Osteoblast (primary cell): ENCODE measurements around the gene LRP1. TPM values are rescaled to one million over a fixed set of nuclear protein-coding genes. Genes with fewer than 3 reads are reported as not detected.

Source experiments
- DNase-seq: peaks from one replicate; pipeline ENCODE4 v3.0.0; 2011; ENCODE audit warnings: low spot score, mixed read lengths; ENCODE audit not compliant: insufficient read length; ENCODE audit errors: missing footprints
- H2AFZ ChIP-seq: 2 replicates; pipeline ENCODE4 v1.6.0; 2011; ENCODE audit warnings: mild to moderate bottlenecking, low read length
- H3K27ac ChIP-seq: 2 replicates; pipeline ENCODE4 v1.5.1; 2011; ENCODE audit warnings: mild to moderate bottlenecking, low read depth, low read length, moderate library complexity
- H3K27me3 ChIP-seq: 2 replicates; pipeline ENCODE4 v1.6.0; 2012; ENCODE audit warnings: mild to moderate bottlenecking, control low read depth, inconsistent platforms, low read length, moderate library complexity; ENCODE audit not compliant: insufficient read depth
- H3K36me3 ChIP-seq: 2 replicates; pipeline ENCODE4 v1.5.1; 2011; ENCODE audit warnings: mild to moderate bottlenecking, low read length, control low read depth, moderate library complexity; ENCODE audit not compliant: insufficient read depth
- H3K4me1 ChIP-seq: 2 replicates; pipeline ENCODE4 v1.5.1; 2011; ENCODE audit warnings: mild to moderate bottlenecking, low read length, control low read depth, moderate library complexity; ENCODE audit not compliant: insufficient read depth
- H3K4me2 ChIP-seq: 2 replicates; pipeline ENCODE4 v1.6.0; 2011; ENCODE audit warnings: mild to moderate bottlenecking, low read length; ENCODE audit not compliant: insufficient read depth
- H3K4me3 ChIP-seq: fragments of 200-600 bp; sonication (generic); 3 replicates; pipeline ENCODE4 v1.5.1; 2012; ENCODE audit warnings: mild to moderate bottlenecking, low read length, inconsistent platforms; ENCODE audit not compliant: insufficient read depth
- H3K79me2 ChIP-seq: 2 replicates; pipeline ENCODE4 v1.6.0; 2012; ENCODE audit warnings: mild to moderate bottlenecking, low read length, control low read depth, inconsistent platforms; ENCODE audit not compliant: insufficient read depth
- H3K9me3 ChIP-seq: 2 replicates; pipeline ENCODE4 v1.5.1; 2011; ENCODE audit warnings: low read depth, low read length, control low read depth
- H4K20me1 ChIP-seq: 2 replicates; pipeline ENCODE4 v1.6.0; 2012; ENCODE audit warnings: mild to moderate bottlenecking, low read length, control low read depth; ENCODE audit not compliant: insufficient read depth
- total RNA-seq: library from RNA; depleted of rRNA; stranded (reverse); fragments of >200 nt; gene quantifications from 2 replicates; pipeline ENCODE4 v1.2.3, GENCODE V29; 2012
- TF ChIP-seq, protein P1 (sequence below): IDR thresholded peaks from 2 replicates; pipeline ENCODE4 v1.5.1; 2011; ENCODE audit warnings: mild to moderate bottlenecking, low read depth, low read length, moderate library complexity; ENCODE audit errors: extremely low read depth

LRP1 gene
- total RNA-seq, 1 donor: 744 TPM

DNA sequence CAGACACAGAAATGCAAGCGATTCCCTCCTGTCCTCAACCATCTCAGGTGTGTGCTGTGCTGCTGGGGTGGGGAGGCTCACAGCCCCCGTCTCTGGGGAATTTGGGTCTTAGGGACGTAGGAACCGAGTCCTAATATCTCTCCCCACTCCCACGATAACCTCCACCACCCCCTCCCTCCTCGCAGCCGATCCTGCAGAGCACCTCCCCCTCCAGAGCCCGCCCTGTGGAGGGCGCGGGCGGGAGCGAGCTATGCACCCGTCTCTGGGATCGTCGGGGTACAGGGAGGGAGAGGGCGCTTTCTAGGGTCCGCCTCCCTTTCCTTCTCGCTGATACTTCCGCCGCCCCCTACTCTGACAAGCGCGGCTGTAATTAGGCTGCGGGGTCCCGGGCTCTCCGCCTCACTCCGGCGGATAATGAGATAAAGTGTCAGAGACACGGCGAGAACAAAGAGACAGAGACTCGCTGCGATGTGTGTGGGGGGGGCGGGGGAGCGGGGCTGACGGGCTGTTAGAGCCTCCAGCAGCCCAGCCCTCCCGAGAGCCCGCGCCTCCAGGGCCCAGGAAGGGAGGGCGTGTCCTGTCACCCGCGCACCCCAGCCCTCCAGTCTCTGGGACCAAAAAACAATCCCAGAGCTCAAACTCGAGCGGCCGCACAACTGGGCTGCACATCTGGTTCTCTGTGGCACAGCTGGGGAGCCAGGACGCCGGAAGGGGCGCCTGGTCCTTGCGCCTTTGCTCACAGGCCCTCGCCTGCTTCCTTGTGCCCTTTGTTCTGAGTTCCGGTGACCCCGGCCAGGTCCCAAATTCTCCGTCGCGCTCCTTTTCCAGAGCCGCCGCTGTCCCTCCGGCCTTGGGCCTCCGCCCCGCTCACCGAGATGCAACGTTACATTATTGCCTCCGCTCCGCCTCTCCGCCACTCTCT is 109.9 kb downstream of the LRP1 start:
- peaks cover 39% of the 10 kb centered on the region for H3K27me3 ChIP-seq
- H3K36me3 ChIP-seq: peaks cover 17% of the 10 kb centered on the region
- H3K79me2 ChIP-seq: peaks cover 4% of the 10 kb centered on the region
- H3K4me2 ChIP-seq: peak overlapping the region; percentile 93
- no peak overlapping the region for H2AFZ ChIP-seq
- H3K27ac ChIP-seq: no peak overlapping the region
- peaks cover 44% of the 10 kb centered on the region for H3K4me1 ChIP-seq
- H4K20me1 ChIP-seq: peaks cover 19% of the 10 kb centered on the region
- peak; percentile 85 for DNase-seq
- H3K9me3 ChIP-seq: no peaks in the 10 kb centered on the region
- TF ChIP-seq, protein P1, sequence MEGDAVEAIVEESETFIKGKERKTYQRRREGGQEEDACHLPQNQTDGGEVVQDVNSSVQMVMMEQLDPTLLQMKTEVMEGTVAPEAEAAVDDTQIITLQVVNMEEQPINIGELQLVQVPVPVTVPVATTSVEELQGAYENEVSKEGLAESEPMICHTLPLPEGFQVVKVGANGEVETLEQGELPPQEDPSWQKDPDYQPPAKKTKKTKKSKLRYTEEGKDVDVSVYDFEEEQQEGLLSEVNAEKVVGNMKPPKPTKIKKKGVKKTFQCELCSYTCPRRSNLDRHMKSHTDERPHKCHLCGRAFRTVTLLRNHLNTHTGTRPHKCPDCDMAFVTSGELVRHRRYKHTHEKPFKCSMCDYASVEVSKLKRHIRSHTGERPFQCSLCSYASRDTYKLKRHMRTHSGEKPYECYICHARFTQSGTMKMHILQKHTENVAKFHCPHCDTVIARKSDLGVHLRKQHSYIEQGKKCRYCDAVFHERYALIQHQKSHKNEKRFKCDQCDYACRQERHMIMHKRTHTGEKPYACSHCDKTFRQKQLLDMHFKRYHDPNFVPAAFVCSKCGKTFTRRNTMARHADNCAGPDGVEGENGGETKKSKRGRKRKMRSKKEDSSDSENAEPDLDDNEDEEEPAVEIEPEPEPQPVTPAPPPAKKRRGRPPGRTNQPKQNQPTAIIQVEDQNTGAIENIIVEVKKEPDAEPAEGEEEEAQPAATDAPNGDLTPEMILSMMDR: no peak
- peak overlapping the region; percentile 79 for H3K4me3 ChIP-seq

DNA sequence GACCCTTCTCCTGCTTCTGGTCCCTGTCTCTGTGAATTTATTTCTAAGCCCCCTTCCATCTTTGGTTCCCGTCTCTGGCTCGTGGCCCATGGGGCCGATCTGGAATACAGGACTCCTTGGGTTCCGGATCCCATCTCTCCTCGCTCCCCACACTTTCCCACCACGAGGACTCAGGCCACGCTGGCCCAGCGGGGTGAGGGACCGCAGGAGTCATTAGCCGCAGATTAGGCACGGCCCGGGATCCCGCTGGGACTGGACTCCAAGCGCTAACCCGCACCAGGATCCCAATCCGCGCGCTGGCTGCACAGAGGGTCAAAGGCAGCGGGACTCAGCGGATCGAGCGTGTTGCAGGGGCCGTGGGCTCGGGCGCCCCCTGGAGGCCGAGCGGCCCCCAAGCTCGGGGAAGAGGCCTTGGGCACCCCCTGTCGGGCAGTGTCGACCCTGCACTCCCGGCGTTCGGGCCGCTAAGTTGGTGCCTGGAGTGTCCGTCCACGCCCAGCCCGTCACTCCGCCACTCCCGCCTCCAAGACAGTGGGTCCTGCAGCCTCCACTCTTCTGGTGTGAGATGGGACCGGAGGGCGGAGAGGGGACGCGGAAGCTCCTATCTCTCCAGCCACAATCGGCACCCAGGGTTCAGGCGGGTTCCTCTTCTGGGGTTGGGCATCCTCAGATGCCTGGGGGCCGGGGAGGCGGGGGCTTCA is 110.7 kb downstream of the LRP1 start:
- peak overlapping the region; percentile 23 for H3K27ac ChIP-seq
- H3K9me3 ChIP-seq: no peaks in the 10 kb centered on the region
- peaks cover 9% of the 10 kb centered on the region for H3K36me3 ChIP-seq
- H3K4me3 ChIP-seq: peak overlapping the region; percentile 79
- no peaks in the 10 kb centered on the region for H3K79me2 ChIP-seq
- peak overlapping the region; percentile 35 for H2AFZ ChIP-seq
- H3K4me1 ChIP-seq: peaks cover 41% of the 10 kb centered on the region
- H4K20me1 ChIP-seq: peaks cover 15% of the 10 kb centered on the region
- TF ChIP-seq, protein P1: peak; percentile 100
- peak; percentile 99 for DNase-seq
- H3K27me3 ChIP-seq: peaks cover 40% of the 10 kb centered on the region
- peak overlapping the region; percentile 93 for H3K4me2 ChIP-seq

DNA sequence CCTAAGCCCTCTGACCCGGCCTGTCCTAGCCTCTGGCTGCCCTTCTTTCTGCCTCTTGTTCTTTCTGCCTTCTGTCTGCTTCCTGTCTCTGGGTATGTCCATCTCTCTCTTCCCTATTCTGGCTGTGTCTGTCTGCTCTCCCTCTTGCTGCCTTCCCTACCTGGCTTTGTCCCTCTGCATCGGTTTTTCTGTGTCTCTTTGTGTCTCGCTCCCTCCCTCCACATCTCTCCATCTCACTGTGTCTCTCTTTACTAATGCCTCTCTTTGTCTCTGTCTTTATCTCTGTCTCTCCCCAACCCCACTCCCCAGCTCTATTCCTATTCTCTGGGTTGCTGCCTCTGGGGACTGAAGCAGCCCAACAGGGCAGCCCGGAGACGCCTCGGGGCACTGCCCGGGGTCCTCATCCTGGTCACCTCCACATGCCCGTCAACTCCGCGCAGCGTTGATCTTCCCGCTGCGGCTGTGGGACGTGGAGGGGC is 111.3 kb downstream of the LRP1 start:
- no peaks in the 10 kb centered on the region for H3K79me2 ChIP-seq
- peak overlapping the region; percentile 79 for H3K4me3 ChIP-seq
- H3K9me3 ChIP-seq: no peaks in the 10 kb centered on the region
- peaks cover 40% of the 10 kb centered on the region for H3K27me3 ChIP-seq
- TF ChIP-seq, protein P1: no peak
- DNase-seq: no peak
- H2AFZ ChIP-seq: peak overlapping the region; percentile 62
- peak overlapping the region; percentile 93 for H3K4me2 ChIP-seq
- peaks cover 35% of the 10 kb centered on the region for H3K4me1 ChIP-seq
- H4K20me1 ChIP-seq: peaks cover 14% of the 10 kb centered on the region
- peaks cover 3% of the 10 kb centered on the region for H3K36me3 ChIP-seq
- H3K27ac ChIP-seq: peak overlapping the region; percentile 23
